ENCODE data around the gene ABCB8.
"Not testable (repeated sequence)": the region's sequence is repeated elsewhere in the genome, so short reads cannot be mapped to it uniquely, and the experiment has no call there.

ABCB8 gene

GRCh38 chr7:150999001-150999400 is 29.2 kb upstream of the ABCB8 start:
- no peak for DNase-seq

- DNase-seq: no peak
Observed at GRCh38 chr7:150999497-151000230, 28.6 kb upstream of the ABCB8 start.

- DNase-seq: no peak
Observed at GRCh38 chr7:151000897-151001495, 27.3 kb upstream of the ABCB8 start.

GRCh38 chr7:151001546-151001945 is 26.7 kb upstream of the ABCB8 start:
- no peak for DNase-seq

GRCh38 chr7:151003572-151003971 is 24.7 kb upstream of the ABCB8 start:
- no peak for DNase-seq

- DNase-seq: no peak
Observed at GRCh38 chr7:151005566-151005965, 22.7 kb upstream of the ABCB8 start.

- DNase-seq: no peak
Observed at GRCh38 chr7:151006590-151007300, 21.5 kb upstream of the ABCB8 start.

- no peak for DNase-seq
Observed at GRCh38 chr7:151007469-151007898, 20.8 kb upstream of the ABCB8 start.

- DNase-seq: no peak
Observed at GRCh38 chr7:151008143-151008510, 20.1 kb upstream of the ABCB8 start.

- peak; percentile 98 for DNase-seq
Observed at GRCh38 chr7:151008511-151009323, 19.5 kb upstream of the ABCB8 start.

- no peak for DNase-seq
Observed at GRCh38 chr7:151009327-151010036, 18.8 kb upstream of the ABCB8 start.

- DNase-seq: no peak
Observed at GRCh38 chr7:151010037-151010306, 18.3 kb upstream of the ABCB8 start.

GRCh38 chr7:151010307-151011096 is 17.7 kb upstream of the ABCB8 start:
- DNase-seq: no peak

GRCh38 chr7:151011097-151011409 is 17.2 kb upstream of the ABCB8 start:
- DNase-seq: no peak

- not testable (repeated sequence) for DNase-seq
Observed at GRCh38 chr7:151011616-151012015, 16.6 kb upstream of the ABCB8 start.

GRCh38 chr7:151012031-151012692 is 16.1 kb upstream of the ABCB8 start:
- DNase-seq: no peak

- DNase-seq: no peak
Observed at GRCh38 chr7:151012911-151013347, 15.3 kb upstream of the ABCB8 start.

- DNase-seq: no peak
Observed at GRCh38 chr7:151013356-151013732, 14.9 kb upstream of the ABCB8 start.

GRCh38 chr7:151013733-151014497 is 14.3 kb upstream of the ABCB8 start:
- peak; percentile 92 for DNase-seq

GRCh38 chr7:151014950-151015349 is 13.3 kb upstream of the ABCB8 start:
- DNase-seq: no peak

GRCh38 chr7:151015967-151016366 is 12.3 kb upstream of the ABCB8 start:
- no peak for DNase-seq

All from activated CD8-positive, alpha-beta memory T cell treated with anti-CD3 and anti-CD28 coated beads, Interleukin-2, amount 50 U/mL, for 48 hours (primary cell).